ENCODE measurements around the gene FBXO34. TPM values are rescaled to one million over a fixed set of nuclear protein-coding genes. Genes with fewer than 3 reads are reported as not detected.
A peak's percentile ranks its signal among the peaks of the same experiment; 100 is the strongest.

The FBXO34 gene
- total RNA-seq, 1 experiment from 2014 or later, result 12.0 TPM

GRCh38 chr14:55291480-55292081, 20.4 kb downstream of the FBXO34 start:
- Mint-ChIP-seq H3K9me3 (ENCODE audit: unreplicated experiment) (no peaks in the 10 kb centered on the region), H3K4me1 (ENCODE audit: insufficient read depth, unreplicated experiment) (no peaks in the 10 kb centered on the region), H3K27ac (ENCODE audit: low read depth, unreplicated experiment) (no peak overlapping the region), H3K27me3 (ENCODE audit: insufficient read depth, unreplicated experiment) (no peaks in the 10 kb centered on the region), H3K4me3 (ENCODE audit: unreplicated experiment) (no peak overlapping the region), H3K36me3 (ENCODE audit: insufficient read depth, unreplicated experiment) (no peaks in the 10 kb centered on the region)
- no peak for TF ChIP-seq CTCF (IDR thresholded peaks at IDR 0.05; ENCODE audit: unreplicated experiment)
- intact Hi-C loops (cut with micrococcal nuclease), result no loop called here
- BruUV-seq (replicated peaks), result no TSS peak
- no peak for DNase-seq (ENCODE audit: unreplicated experiment)
- POLR2A ChIA-PET, result interaction anchor here (1.3 to 1.6 kb wide), 2 partner anchors 8 to 15 kb away, joined by 3 to 7 read pairs; no protein-coding TSS in a partner anchor
- CTCF ChIA-PET, result no interaction called here

- POLR2A ChIA-PET, result interaction anchor here (0.9 kb wide), 1 partner anchor 20 kb away, joined by 3 read pairs; no protein-coding TSS in a partner anchor
- no peaks in the 10 kb centered on the region for H3K36me3 Mint-ChIP-seq (ENCODE audit: insufficient read depth, unreplicated experiment)
- no TSS peak for BruUV-seq (replicated peaks)
- H3K4me1 Mint-ChIP-seq (ENCODE audit: insufficient read depth, unreplicated experiment), result peaks cover 5% of the 10 kb centered on the region
- DNase-seq (ENCODE audit: unreplicated experiment), result no peak
- CTCF ChIA-PET, result interaction anchor here (0.5 to 0.9 kb wide), 3 partner anchors 9 to 205 kb away, joined by 3 read pairs; no protein-coding TSS in a partner anchor
- TF ChIP-seq CTCF (IDR thresholded peaks at IDR 0.05; ENCODE audit: unreplicated experiment), result no peak
- no peak overlapping the region for H3K27ac Mint-ChIP-seq (ENCODE audit: low read depth, unreplicated experiment)
- no peak overlapping the region for H3K4me3 Mint-ChIP-seq (ENCODE audit: unreplicated experiment)
- H3K9me3 Mint-ChIP-seq (ENCODE audit: unreplicated experiment), result no peaks in the 10 kb centered on the region
- intact Hi-C loops (cut with micrococcal nuclease), result no loop called here
- H3K27me3 Mint-ChIP-seq (ENCODE audit: insufficient read depth, unreplicated experiment), result no peaks in the 10 kb centered on the region
These were observed 23.4 kb downstream of the FBXO34 start for GRCh38 chr14:55294603-55295002.

- intact Hi-C loops (cut with micrococcal nuclease), result no loop called here
- Mint-ChIP-seq H3K27ac (ENCODE audit: low read depth, unreplicated experiment) (peak overlapping the region; percentile 71), H3K4me3 (ENCODE audit: unreplicated experiment) (peak overlapping the region; percentile 66), H3K4me1 (ENCODE audit: insufficient read depth, unreplicated experiment) (peaks cover 25% of the 10 kb centered on the region), H3K36me3 (ENCODE audit: insufficient read depth, unreplicated experiment) (peaks cover 6% of the 10 kb centered on the region), H3K27me3 (ENCODE audit: insufficient read depth, unreplicated experiment) (no peaks in the 10 kb centered on the region), H3K9me3 (ENCODE audit: unreplicated experiment) (no peaks in the 10 kb centered on the region)
- ChIA-PET POLR2A (interaction anchor here (0.6 to 2.2 kb wide), 7 partner anchors 11 to 196 kb away, joined by 3 to 11 read pairs (median 3); no protein-coding TSS in a partner anchor), CTCF (interaction anchor here (0.5 to 1.2 kb wide), 13 partner anchors 20 to 924 kb away, joined by 3 to 10 read pairs (median 3); partner anchors contain the start of gene FBXO34)
- TF ChIP-seq CTCF (IDR thresholded peaks at IDR 0.05; ENCODE audit: unreplicated experiment), result peak; percentile 28
- peak; percentile 84 for DNase-seq (ENCODE audit: unreplicated experiment)
- no TSS peak for BruUV-seq (replicated peaks)
These were observed 26.6 kb downstream of the FBXO34 start for GRCh38 chr14:55297611-55298499.

- Mint-ChIP-seq H3K27ac (ENCODE audit: low read depth, unreplicated experiment) (peak overlapping the region; percentile 71), H3K4me3 (ENCODE audit: unreplicated experiment) (no peak overlapping the region), H3K27me3 (ENCODE audit: insufficient read depth, unreplicated experiment) (no peaks in the 10 kb centered on the region), H3K9me3 (ENCODE audit: unreplicated experiment) (no peaks in the 10 kb centered on the region), H3K36me3 (ENCODE audit: insufficient read depth, unreplicated experiment) (peaks cover 6% of the 10 kb centered on the region), H3K4me1 (ENCODE audit: insufficient read depth, unreplicated experiment) (peaks cover 29% of the 10 kb centered on the region)
- intact Hi-C loops (cut with micrococcal nuclease), result no loop called here
- no peak for TF ChIP-seq CTCF (IDR thresholded peaks at IDR 0.05; ENCODE audit: unreplicated experiment)
- no peak for DNase-seq (ENCODE audit: unreplicated experiment)
- POLR2A ChIA-PET, result interaction anchor here (0.7 to 2.2 kb wide), 4 partner anchors 10 to 85 kb away, joined by 3 to 11 read pairs (median 6); no protein-coding TSS in a partner anchor
- BruUV-seq (replicated peaks), result no TSS peak
- CTCF ChIA-PET, result interaction anchor here (0.6 to 1.4 kb wide), 11 partner anchors 21 to 867 kb away, joined by 3 to 10 read pairs (median 3); partner anchors contain the start of gene FBXO34
These were observed 27.2 kb downstream of the FBXO34 start for GRCh38 chr14:55298500-55298822.

Data from MCF 10A (cell line).